ENCODE results near the gene CDH23.

Gene CDH23

GRCh38 chr10:71765906-71766716 is 369.4 kb downstream of the CDH23 start:
- in situ Hi-C loops (cut with HindIII; ENCODE audit: low sequenced_read_pairs), result no loop called here
- H3K4me3 ChIP-seq (ENCODE audit: low read depth, low read length), result no peak overlapping the region
- TF ChIP-seq CTCF (IDR thresholded peaks at IDR 0.05; ENCODE audit: low read depth, low read length, missing control alignments), result no peak
- no peak for DNase-seq (ENCODE audit: low read depth)

GRCh38 chr10:71766717-71767419 is 370.1 kb downstream of the CDH23 start:
- in situ Hi-C loops (cut with HindIII; ENCODE audit: low sequenced_read_pairs), result no loop called here
- H3K4me3 ChIP-seq (ENCODE audit: low read depth, low read length), result no peak overlapping the region
- peak; percentile 79 for DNase-seq (ENCODE audit: low read depth)
- TF ChIP-seq CTCF (IDR thresholded peaks at IDR 0.05; ENCODE audit: low read depth, low read length, missing control alignments), result no peak

GRCh38 chr10:71767420-71768035 is 370.8 kb downstream of the CDH23 start:
- in situ Hi-C loops (cut with HindIII; ENCODE audit: low sequenced_read_pairs), result no loop called here
- no peak overlapping the region for H3K4me3 ChIP-seq (ENCODE audit: low read depth, low read length)
- TF ChIP-seq CTCF (IDR thresholded peaks at IDR 0.05; ENCODE audit: low read depth, low read length, missing control alignments), result no peak
- DNase-seq (ENCODE audit: low read depth), result no peak

GRCh38 chr10:71769279-71769823 is 372.6 kb downstream of the CDH23 start:
- DNase-seq (ENCODE audit: low read depth), result no peak
- in situ Hi-C loops (cut with HindIII; ENCODE audit: low sequenced_read_pairs), result no loop called here
- no peak for TF ChIP-seq CTCF (IDR thresholded peaks at IDR 0.05; ENCODE audit: low read depth, low read length, missing control alignments)
- no peak overlapping the region for H3K4me3 ChIP-seq (ENCODE audit: low read depth, low read length)

GRCh38 chr10:71770255-71770654 is 373.5 kb downstream of the CDH23 start:
- H3K4me3 ChIP-seq (ENCODE audit: low read depth, low read length), result no peak overlapping the region
- TF ChIP-seq CTCF (IDR thresholded peaks at IDR 0.05; ENCODE audit: low read depth, low read length, missing control alignments), result no peak
- DNase-seq (ENCODE audit: low read depth), result no peak
- in situ Hi-C loops (cut with HindIII; ENCODE audit: low sequenced_read_pairs), result no loop called here

- no peak overlapping the region for H3K4me3 ChIP-seq (ENCODE audit: low read depth, low read length)
- DNase-seq (ENCODE audit: low read depth), result no peak
- TF ChIP-seq CTCF (IDR thresholded peaks at IDR 0.05; ENCODE audit: low read depth, low read length, missing control alignments), result no peak
- in situ Hi-C loops (cut with HindIII; ENCODE audit: low sequenced_read_pairs), result no loop called here
Measured at GRCh38 chr10:71770789-71771188, 374.1 kb downstream of the CDH23 start.

All from astrocyte of the cerebellum (primary cell).